HG03060 (cell line): ENCODE results near the gene DGKG.

Source experiments
- ATAC-seq: cut with Tn5 transposase; IDR thresholded peaks from one replicate; pipeline ENCODE4 v1.9.1; 2021; ENCODE audit warnings: low read depth, moderate number of reproducible peaks; ENCODE audit not compliant: unreplicated experiment

DGKG gene

GRCh38 chr3:186152361-186152798 is 209.7 kb downstream of the DGKG start:
- no peak for ATAC-seq

- peak; percentile 35 for ATAC-seq
Observed at GRCh38 chr3:186151077-186151971, 210.7 kb downstream of the DGKG start.

GRCh38 chr3:186150041-186150830 is 211.8 kb downstream of the DGKG start:
- no peak for ATAC-seq

GRCh38 chr3:186149319-186149960 is 212.6 kb downstream of the DGKG start:
- no peak for ATAC-seq

- ATAC-seq: no peak
Observed at GRCh38 chr3:186144257-186144656, 217.8 kb downstream of the DGKG start.

GRCh38 chr3:186143250-186143649 is 218.8 kb downstream of the DGKG start:
- no peak for ATAC-seq

- ATAC-seq: no peak
Observed at GRCh38 chr3:186142393-186142932, 219.6 kb downstream of the DGKG start.

GRCh38 chr3:186141790-186142189 is 220.2 kb downstream of the DGKG start:
- no peak for ATAC-seq

- ATAC-seq: no peak
Observed at GRCh38 chr3:186138272-186138981, 223.6 kb downstream of the DGKG start.

- no peak for ATAC-seq
Observed at GRCh38 chr3:186137051-186137685, 224.9 kb downstream of the DGKG start.

- ATAC-seq: no peak
Observed at GRCh38 chr3:186133980-186134379, 228.1 kb downstream of the DGKG start.

- no peak for ATAC-seq
Observed at GRCh38 chr3:186132487-186132886, 229.5 kb downstream of the DGKG start.

- no peak for ATAC-seq
Observed at GRCh38 chr3:186129206-186129605, 232.8 kb downstream of the DGKG start.

- no peak for ATAC-seq
Observed at GRCh38 chr3:186128158-186128557, 233.9 kb downstream of the DGKG start.

GRCh38 chr3:186127463-186127862 is 234.6 kb downstream of the DGKG start:
- ATAC-seq: no peak

- ATAC-seq: no peak
Observed at GRCh38 chr3:186125118-186125517, 236.9 kb downstream of the DGKG start.

- ATAC-seq: no peak
Observed at GRCh38 chr3:186124592-186124991, 237.4 kb downstream of the DGKG start.

GRCh38 chr3:186123012-186123411 is 239.0 kb downstream of the DGKG start:
- no peak for ATAC-seq

- no peak for ATAC-seq
Observed at GRCh38 chr3:186121968-186122367, 240.1 kb downstream of the DGKG start.

- no peak for ATAC-seq
Observed at GRCh38 chr3:186121278-186121677, 240.8 kb downstream of the DGKG start.
